GM12872 (cell line): ENCODE measurements around the gene MBTPS1.

Source experiments
- CTCF ChIP-seq: IDR thresholded peaks from 3 replicates; pipeline ENCODE4 v1.5.1; 2011; ENCODE audit warnings: low read depth, mild to moderate bottlenecking, low read length, moderate library complexity; ENCODE audit not compliant: insufficient read depth

MBTPS1 gene

GRCh38 chr16:84116720-84117493 is at the start of gene MBTPS1:
TSS of gene MBTPS1 (minus strand) at chr16:84116942. CDS start at chr16:84101783, 15,159 bp downstream.
- TF ChIP-seq CTCF: no peak

- TF ChIP-seq CTCF: no peak
Observed at GRCh38 chr16:84165746-84166145, 49.0 kb upstream of the MBTPS1 start.

GRCh38 chr16:84161801-84162200 is 45.1 kb upstream of the MBTPS1 start:
- no peak for TF ChIP-seq CTCF

- no peak for TF ChIP-seq CTCF
Observed at GRCh38 chr16:84161037-84161436, 44.3 kb upstream of the MBTPS1 start.

GRCh38 chr16:84159800-84160199 is 43.1 kb upstream of the MBTPS1 start:
- no peak for TF ChIP-seq CTCF

GRCh38 chr16:84159007-84159406 is 42.3 kb upstream of the MBTPS1 start:
- TF ChIP-seq CTCF: no peak

- TF ChIP-seq CTCF: 0 out of 3 replicates have a peak, but pooled peaks have one; percentile 25
Observed at GRCh38 chr16:84156342-84156784, 39.6 kb upstream of the MBTPS1 start.

- no peak for TF ChIP-seq CTCF
Observed at GRCh38 chr16:84155771-84156170, 39.0 kb upstream of the MBTPS1 start.
